Uterus (tissue), 4 donors: ENCODE measurements around the gene CYP11A1. TPM values are rescaled to one million over a fixed set of nuclear protein-coding genes. Genes with fewer than 3 reads are reported as not detected.

Experiments
- DNase-seq, 2 donors: peaks; one replicate each; pipeline ENCODE4 v3.0.0-alpha.2; 2019 to 2020
- H3K27ac ChIP-seq, 2 donors: fragments of 200-600 bp; sonication (generic); 1 replicate in 1 of 2; 2 replicates in 1 of 2; pipeline ENCODE4 v1.5.1; 2016 to 2018
- H3K27me3 ChIP-seq, 2 donors: fragments of 200-600 bp; sonication (generic); one replicate each; pipeline ENCODE4 v1.5.1; 2018 to 2019; ENCODE audit warnings: control low read depth in 1 of 2
- H3K36me3 ChIP-seq, 2 donors: fragments of 200-600 bp; sonication (generic); one replicate each; pipeline ENCODE4 v1.5.1; 2019; ENCODE audit warnings: control low read depth in 1 of 2
- H3K4me1 ChIP-seq, 2 donors: fragments of 200-600 bp; sonication (generic); one replicate each; pipeline ENCODE4 v1.5.1; 2018 to 2019; ENCODE audit warnings: control low read depth in 1 of 2
- H3K4me3 ChIP-seq, 2 donors: fragments of 200-600 bp; sonication (generic); 1 replicate in 1 of 2; 2 replicates in 1 of 2; pipeline ENCODE4 v1.5.1; 2018 to 2019; ENCODE audit warnings: mild to moderate bottlenecking in 1 of 2
- H3K9me3 ChIP-seq, 2 donors: fragments of 200-600 bp; sonication (generic); one replicate each; pipeline ENCODE4 v1.5.1; 2019; ENCODE audit warnings: control low read depth in 1 of 2
- POLR2A ChIP-seq, 2 donors: fragments of 450-650 bp; IDR thresholded peaks; one replicate each; pipeline ENCODE4 v1.6.1; 2016; ENCODE audit warnings: antibody characterized with exemption in 2 of 2, mild to moderate bottlenecking in 1 of 2, moderate library complexity in 1 of 2
- intact Hi-C: fragments of 100-400 bp; cut with DNase I; formaldehyde crosslinking; loops from one replicate; pipeline ENCODE4 v1.15.1; 2023; ENCODE audit warnings: low total_unique reads
- total RNA-seq, 4 donors: library from RNA; depleted of rRNA in 3 of 4; stranded (reverse); fragments of >200 nt in 3 of 4; gene quantifications; one replicate each; pipeline versions ENCODE4 v1.1.0 to v1.2.4, GENCODE V29; 2014 to 2023
- TF ChIP-seq, protein P1 (sequence below), 4 experiments: fragments of 200-600 bp in 2 of 4; fragments of 450-650 bp in 2 of 4; sonication (generic) in 2 of 4; IDR thresholded peaks; one replicate each; pipeline ENCODE4 v1.5.1; 2016 to 2019; ENCODE audit warnings: antibody characterized with exemption in 4 of 4, mild to moderate bottlenecking in 2 of 4, moderate library complexity in 1 of 4
- donor health status: DM: yes; HTN: yes; CAD: no.

The CYP11A1 gene
- total RNA-seq, 4 donors from 2014 or later, result 1.1 to 2.3 TPM; not detected in 2

GRCh38 chr15:74326746-74327145 lies 40.7 kb downstream of the CYP11A1 start:
- DNase-seq, result no peak

DNA sequence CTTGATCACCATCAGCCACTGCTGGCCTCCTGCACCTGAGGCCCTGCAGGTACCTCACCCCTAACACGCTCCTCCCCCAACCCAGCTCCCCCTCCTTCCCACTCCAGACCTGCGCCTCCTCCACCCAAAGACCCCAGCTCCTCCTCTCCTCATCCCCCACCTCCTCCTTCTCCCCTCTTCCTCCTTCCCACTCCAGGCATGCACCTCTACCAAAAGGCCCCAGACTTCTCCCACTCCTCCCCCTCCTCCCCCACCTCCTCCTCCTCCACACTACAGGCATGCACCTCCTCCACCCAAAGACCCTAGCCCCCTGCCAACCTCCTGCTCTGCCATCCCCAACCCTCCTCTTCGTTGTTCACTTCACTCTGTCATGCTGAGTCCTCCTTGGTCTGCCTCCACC lies 42.7 kb downstream of the CYP11A1 start:
- H3K27ac ChIP-seq, result no peak overlapping the region
- intact Hi-C loops, result loop anchor here (5.0 kb wide), 1 partner anchor 197 kb away; no protein-coding TSS in a partner anchor
- no peak for DNase-seq
- H3K4me1 ChIP-seq, result no peaks in the 10 kb centered on the region
- no peaks in the 10 kb centered on the region for H3K9me3 ChIP-seq
- no peaks in the 10 kb centered on the region for H3K27me3 ChIP-seq
- H3K36me3 ChIP-seq, result no peaks in the 10 kb centered on the region
- H3K4me3 ChIP-seq, result no peak overlapping the region
- no peak for TF ChIP-seq POLR2A (IDR thresholded peaks at IDR 0.05)
- TF ChIP-seq, protein P1, sequence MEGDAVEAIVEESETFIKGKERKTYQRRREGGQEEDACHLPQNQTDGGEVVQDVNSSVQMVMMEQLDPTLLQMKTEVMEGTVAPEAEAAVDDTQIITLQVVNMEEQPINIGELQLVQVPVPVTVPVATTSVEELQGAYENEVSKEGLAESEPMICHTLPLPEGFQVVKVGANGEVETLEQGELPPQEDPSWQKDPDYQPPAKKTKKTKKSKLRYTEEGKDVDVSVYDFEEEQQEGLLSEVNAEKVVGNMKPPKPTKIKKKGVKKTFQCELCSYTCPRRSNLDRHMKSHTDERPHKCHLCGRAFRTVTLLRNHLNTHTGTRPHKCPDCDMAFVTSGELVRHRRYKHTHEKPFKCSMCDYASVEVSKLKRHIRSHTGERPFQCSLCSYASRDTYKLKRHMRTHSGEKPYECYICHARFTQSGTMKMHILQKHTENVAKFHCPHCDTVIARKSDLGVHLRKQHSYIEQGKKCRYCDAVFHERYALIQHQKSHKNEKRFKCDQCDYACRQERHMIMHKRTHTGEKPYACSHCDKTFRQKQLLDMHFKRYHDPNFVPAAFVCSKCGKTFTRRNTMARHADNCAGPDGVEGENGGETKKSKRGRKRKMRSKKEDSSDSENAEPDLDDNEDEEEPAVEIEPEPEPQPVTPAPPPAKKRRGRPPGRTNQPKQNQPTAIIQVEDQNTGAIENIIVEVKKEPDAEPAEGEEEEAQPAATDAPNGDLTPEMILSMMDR (IDR thresholded peaks at IDR 0.05), result no peak

More at GRCh38 chr15:74326746-74327145, 40.7 kb downstream of the CYP11A1 start:
- Histone ChIP-seq H3K36me3 (no peaks in the 10 kb centered on the region), H3K9me3 (no peaks in the 10 kb centered on the region), H3K4me1 (no peaks in the 10 kb centered on the region), H3K27ac (no peak overlapping the region), H3K27me3 (no peaks in the 10 kb centered on the region), H3K4me3 (no peak overlapping the region)
- no peak for TF ChIP-seq POLR2A (IDR thresholded peaks at IDR 0.05)
- TF ChIP-seq, protein P1 (IDR thresholded peaks at IDR 0.05), result no peak
- intact Hi-C loops, result no loop called here

GRCh38 chr15:74322558-74323180 lies 44.8 kb downstream of the CYP11A1 start:
- Histone ChIP-seq H3K4me1 (peaks cover 0 to 11% of the 10 kb centered on the region in 2 donors), H3K36me3 (no peaks in the 10 kb centered on the region), H3K4me3 (no peak overlapping the region), H3K27ac (no peak overlapping the region), H3K9me3 (no peaks in the 10 kb centered on the region), H3K27me3 (no peaks in the 10 kb centered on the region)
- intact Hi-C loops, result loop anchor here (5.0 kb wide), 1 partner anchor 195 kb away; no protein-coding TSS in a partner anchor
- TF ChIP-seq, protein P1 (IDR thresholded peaks at IDR 0.05), result peak; percentile 72 to 91 (median 82)
- TF ChIP-seq POLR2A (IDR thresholded peaks at IDR 0.05), result no peak
- peak; percentile 60 to 71 for DNase-seq

DNA sequence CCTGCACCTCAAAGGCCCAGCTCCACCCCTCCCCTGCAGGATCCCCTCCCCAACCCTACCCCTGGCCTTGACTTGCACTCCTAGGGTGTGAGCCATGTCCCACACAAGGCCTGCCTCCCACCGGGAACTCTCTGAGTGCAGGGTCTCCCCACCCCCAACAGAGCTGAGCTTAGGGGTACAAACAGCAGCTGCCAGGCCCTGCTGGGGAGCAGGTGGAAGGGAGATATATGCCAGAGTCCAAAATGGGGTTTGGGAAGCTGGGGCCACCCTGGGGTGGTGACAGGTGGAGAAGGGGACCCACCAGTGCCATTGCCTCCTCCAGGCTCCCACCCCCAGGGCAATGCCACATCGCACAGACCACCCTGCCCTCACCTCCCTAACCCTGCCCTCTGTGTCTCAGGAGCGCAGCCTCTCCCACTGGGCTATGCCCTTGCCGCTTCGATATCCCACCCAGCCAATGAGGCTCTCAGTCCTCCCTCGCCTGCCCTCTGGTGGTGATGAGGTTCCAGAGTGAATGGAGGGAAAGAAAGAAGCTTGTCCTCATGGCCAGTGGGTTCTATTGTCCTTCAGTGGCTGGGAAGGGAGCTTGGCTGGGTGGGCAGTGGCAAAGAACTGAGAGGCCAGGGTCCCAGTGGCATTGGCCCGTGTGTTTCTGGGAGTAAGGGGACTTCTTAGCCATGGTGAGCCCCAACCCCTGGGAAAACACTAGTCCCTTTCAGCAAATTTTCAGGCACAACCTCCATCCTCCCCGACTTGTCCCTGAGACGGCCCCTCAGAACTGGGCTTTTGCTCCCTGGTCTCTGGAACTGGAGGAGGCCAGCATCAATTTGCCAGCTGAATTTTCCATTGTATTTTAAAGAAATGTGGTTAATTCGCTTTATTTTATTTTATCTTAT lies 46.8 kb downstream of the CYP11A1 start:
- intact Hi-C loops, result loop anchor here (5.0 kb wide), 1 partner anchor 193 kb away; no protein-coding TSS in a partner anchor
- no peaks in the 10 kb centered on the region for H3K27me3 ChIP-seq
- peak; percentile 64 to 72 for DNase-seq
- H3K9me3 ChIP-seq, result no peaks in the 10 kb centered on the region
- H3K4me1 ChIP-seq, result peaks cover 0 to 15% of the 10 kb centered on the region in 2 donors
- no peak overlapping the region for H3K4me3 ChIP-seq
- no peak overlapping the region for H3K27ac ChIP-seq
- no peaks in the 10 kb centered on the region for H3K36me3 ChIP-seq
- peak in 1 of 2 donors; percentile 10 for TF ChIP-seq POLR2A (IDR thresholded peaks at IDR 0.05)
- TF ChIP-seq, protein P1 (IDR thresholded peaks at IDR 0.05), result peak; percentile 18 to 65 (median 44)
